ENCODE results near the gene NDUFAB1. TPM values are rescaled to one million over a fixed set of nuclear protein-coding genes. Genes with fewer than 3 reads are reported as not detected.

Gene NDUFAB1
- total and polyA plus RNA-seq, 2 of the 13 experiments (the other 11 are each of a cell fraction or from before 2014, with no cell fraction given) = 221 to 601 TPM

- TF ChIP-seq ZBTB2 (CRISPR knock-in tag; IDR thresholded peaks at IDR 0.05; ENCODE audit: low read depth) (peak; percentile 46; the same call in 1 of the 2 replicates), FOSL1 (CRISPR knock-in tag; IDR thresholded peaks at IDR 0.05; ENCODE audit: borderline replicate concordance) (peak; percentile 71; the same call in 1 of the 2 replicates), FOXA1 (IDR thresholded peaks at IDR 0.05) (peak; percentile 99), FOXA1 (CRISPR knock-in tag; IDR thresholded peaks at IDR 0.05) (peak; percentile 100), TCF7 (IDR thresholded peaks at IDR 0.05; ENCODE audit: low read depth) (peak; percentile 91), NFATC3 (CRISPR knock-in tag; IDR thresholded peaks at IDR 0.05) (no peak), NFYB (CRISPR knock-in tag; IDR thresholded peaks at IDR 0.05) (0 out of 2 replicates have a peak, but pooled peaks have one; percentile 24), SKI (IDR thresholded peaks at IDR 0.05; ENCODE audit: partially characterized antibody) (peak; percentile 95), ZNF263 (CRISPR knock-in tag; IDR thresholded peaks at IDR 0.05) (no peak), ZNF598 (CRISPR knock-in tag; IDR thresholded peaks at IDR 0.05; ENCODE audit: borderline replicate concordance) (peak; percentile 79; the same call in 1 of the 2 replicates), ZNF609 (CRISPR knock-in tag; IDR thresholded peaks at IDR 0.05; ENCODE audit: borderline replicate concordance) (peak; percentile 99), ZNF670 (CRISPR knock-in tag; IDR thresholded peaks at IDR 0.05; ENCODE audit: borderline replicate concordance) (peak; percentile 92; the same call in 1 of the 2 replicates), ZFX (CRISPR knock-in tag; IDR thresholded peaks at IDR 0.05; ENCODE audit: low read depth) (peak; percentile 62), ZNF749 (CRISPR knock-in tag; IDR thresholded peaks at IDR 0.05; ENCODE audit: borderline replicate concordance) (peak; percentile 47; the same call in 1 of the 2 replicates), THAP11 (CRISPR knock-in tag; IDR thresholded peaks at IDR 0.05) (peak; percentile 90), MEIS2 (CRISPR knock-in tag; IDR thresholded peaks at IDR 0.05) (peak; percentile 98), CEBPB (IDR thresholded peaks at IDR 0.05; ENCODE audit: borderline replicate concordance, low read depth, low read length) (peak; percentile 94)
- TF ChIP-seq, protein P1, sequence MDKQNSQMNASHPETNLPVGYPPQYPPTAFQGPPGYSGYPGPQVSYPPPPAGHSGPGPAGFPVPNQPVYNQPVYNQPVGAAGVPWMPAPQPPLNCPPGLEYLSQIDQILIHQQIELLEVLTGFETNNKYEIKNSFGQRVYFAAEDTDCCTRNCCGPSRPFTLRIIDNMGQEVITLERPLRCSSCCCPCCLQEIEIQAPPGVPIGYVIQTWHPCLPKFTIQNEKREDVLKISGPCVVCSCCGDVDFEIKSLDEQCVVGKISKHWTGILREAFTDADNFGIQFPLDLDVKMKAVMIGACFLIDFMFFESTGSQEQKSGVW (CRISPR knock-in tag; IDR thresholded peaks at IDR 0.05; ENCODE audit: borderline replicate concordance) = no peak
- TF ChIP-seq, protein P2, sequence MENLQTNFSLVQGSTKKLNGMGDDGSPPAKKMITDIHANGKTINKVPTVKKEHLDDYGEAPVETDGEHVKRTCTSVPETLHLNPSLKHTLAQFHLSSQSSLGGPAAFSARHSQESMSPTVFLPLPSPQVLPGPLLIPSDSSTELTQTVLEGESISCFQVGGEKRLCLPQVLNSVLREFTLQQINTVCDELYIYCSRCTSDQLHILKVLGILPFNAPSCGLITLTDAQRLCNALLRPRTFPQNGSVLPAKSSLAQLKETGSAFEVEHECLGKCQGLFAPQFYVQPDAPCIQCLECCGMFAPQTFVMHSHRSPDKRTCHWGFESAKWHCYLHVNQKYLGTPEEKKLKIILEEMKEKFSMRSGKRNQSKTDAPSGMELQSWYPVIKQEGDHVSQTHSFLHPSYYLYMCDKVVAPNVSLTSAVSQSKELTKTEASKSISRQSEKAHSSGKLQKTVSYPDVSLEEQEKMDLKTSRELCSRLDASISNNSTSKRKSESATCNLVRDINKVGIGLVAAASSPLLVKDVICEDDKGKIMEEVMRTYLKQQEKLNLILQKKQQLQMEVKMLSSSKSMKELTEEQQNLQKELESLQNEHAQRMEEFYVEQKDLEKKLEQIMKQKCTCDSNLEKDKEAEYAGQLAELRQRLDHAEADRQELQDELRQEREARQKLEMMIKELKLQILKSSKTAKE (CRISPR knock-in tag; IDR thresholded peaks at IDR 0.05; ENCODE audit: borderline replicate concordance) = peak; percentile 92
Observed at GRCh38 chr16:23539984-23540816, 55.9 kb downstream of the NDUFAB1 start (continued).

Measured in HepG2 (cell line).